Stimulated activated CD8-positive, alpha-beta memory T cell treated with anti-CD3 and anti-CD28 coated beads, Interleukin-12 subunit alpha, Interleukin-12 subunit beta, amount 100 ng/mL, for 1 hour (primary cell): ENCODE data around the gene CLDN12.
"Not testable (repeated sequence)": the region's sequence is repeated elsewhere in the genome, so short reads cannot be mapped to it uniquely, and the experiment has no call there.

Source experiments
- DNase-seq: peaks from one replicate; pipeline ENCODE4 v3.0.0-alpha.2; 2020; ENCODE audit warnings: low read depth

The CLDN12 gene

DNA sequence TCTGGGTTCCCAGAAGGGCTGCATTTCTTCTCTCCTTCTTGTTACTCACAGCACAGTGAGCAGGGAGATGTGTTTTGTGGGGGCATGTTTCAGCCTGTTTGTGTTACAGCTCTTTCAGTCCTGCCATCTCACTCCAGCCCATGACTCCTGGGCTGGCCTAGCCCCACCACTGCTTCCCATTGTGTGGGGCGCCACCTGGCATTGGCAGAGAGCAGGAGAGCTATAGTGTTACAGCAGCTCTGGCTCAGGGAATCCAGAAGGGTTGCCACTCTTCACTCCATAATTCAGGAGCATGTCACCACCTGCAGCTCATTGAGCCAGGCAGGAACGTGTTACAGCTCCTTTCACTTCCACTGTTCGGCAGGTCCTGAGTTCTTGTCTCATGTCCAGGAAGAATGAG lies 30.0 kb downstream of the CLDN12 start:
- DNase-seq, result no peak

DNA sequence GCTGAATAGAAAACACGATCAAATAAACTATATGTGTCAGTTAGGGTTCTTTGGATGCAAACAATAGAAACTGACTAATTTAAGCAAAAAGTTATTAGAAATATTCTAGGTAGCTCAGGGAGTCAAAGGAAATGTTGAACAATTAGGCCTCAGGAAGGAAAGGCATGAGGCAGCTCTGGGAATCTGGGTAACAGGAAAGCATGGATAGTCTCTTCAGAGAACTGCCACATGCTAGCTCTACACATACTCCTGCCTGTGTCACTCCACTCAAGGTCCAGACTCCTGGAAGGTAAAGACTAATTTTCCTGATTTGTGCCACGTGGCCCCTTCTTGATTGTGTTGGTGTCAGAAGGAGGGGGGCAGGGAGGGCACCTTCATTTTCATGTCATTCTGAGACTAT lies 42.4 kb downstream of the CLDN12 start:
- no peak for DNase-seq

- DNase-seq, result no peak
Measured at GRCh38 chr7:90446137-90446899, 43.1 kb downstream of the CLDN12 start.

DNA sequence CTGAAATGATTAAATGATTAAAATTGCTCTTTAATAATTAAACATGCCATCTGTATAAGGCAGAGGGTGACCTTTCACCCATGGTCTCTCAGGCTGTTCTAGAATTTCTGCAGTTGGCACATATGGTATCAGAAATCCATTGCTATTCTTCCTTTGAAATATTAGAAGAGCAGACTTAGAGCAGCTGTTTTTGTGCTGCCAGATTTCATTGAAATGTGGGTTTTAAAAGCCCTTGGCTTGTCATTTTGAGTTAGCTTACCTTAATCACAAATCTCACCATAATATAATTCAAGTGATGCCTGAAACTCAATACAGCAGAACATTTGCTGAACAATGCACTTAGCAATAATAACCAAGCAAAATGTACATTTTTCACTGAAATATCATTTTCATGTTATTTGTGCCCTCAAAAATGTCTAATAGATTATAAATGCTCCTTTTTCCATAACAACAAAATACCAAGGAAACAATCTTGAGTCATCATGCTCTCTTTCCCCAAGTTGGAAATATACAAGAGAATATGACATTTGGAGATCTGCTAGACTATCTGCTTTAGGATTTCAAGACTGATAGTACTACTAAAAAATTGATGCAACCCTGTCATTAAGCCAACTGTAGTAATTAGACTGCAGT lies 50.1 kb downstream of the CLDN12 start:
- no peak for DNase-seq

GRCh38 chr7:90453931-90454330 lies 50.7 kb downstream of the CLDN12 start:
- no peak for DNase-seq

DNA sequence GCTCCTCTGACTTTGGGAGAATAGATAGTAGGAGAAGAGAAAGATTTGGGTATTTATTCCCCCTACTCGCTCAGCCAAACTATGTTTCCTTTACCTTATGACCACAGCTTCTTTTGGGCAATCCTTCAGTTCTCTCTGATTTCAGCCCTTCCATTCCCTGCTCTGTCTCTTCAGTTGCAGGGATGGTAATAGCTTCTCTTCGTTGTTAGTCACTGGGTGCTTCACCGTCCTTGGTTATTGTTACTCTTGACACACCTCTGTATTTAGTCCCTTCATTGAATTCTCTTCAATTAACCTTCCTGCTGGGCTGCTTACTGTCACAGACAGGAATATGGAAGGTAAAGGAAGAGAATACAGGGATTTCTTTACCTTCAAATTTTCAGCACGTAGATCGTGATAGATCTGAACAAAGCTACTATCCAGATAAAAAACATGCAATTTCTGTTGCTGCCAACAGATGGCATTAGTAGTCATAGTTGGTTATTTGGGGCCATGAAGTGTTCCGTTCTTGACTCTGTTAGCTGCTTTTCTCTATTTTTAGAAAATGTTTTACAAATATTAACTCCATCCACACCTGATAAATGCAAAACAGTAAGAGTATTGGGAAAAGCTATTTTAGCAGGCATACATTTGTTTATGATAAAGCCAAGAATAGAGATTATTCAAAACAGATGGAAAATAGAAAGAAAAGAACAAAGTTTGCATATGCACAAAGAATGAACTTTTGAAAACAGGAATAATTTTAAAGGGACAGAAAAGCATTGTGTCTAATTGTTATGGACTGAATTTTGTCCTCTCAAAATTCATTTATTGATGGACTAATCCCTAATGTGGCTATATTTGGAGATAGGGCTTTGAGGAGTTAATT lies 52.1 kb downstream of the CLDN12 start:
- DNase-seq, result no peak

DNA sequence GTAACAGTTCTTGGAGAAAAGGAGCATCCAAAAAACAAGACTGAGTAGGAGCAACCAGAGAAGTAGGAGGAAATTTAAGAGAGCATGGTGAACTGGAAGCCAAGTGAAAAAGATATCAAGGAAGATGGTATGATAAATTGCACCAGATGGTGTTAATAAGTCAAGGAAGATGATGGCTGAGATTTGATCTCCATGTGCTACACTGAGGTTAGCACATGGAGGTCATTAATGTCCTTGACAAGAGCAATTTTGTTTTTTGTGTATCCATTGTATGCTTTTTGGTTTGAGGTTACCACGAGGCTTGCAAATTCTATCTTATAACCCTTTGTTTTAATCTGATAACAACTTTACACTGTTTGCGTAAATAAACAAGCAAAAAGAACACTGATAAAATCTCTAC lies 54.8 kb downstream of the CLDN12 start:
- DNase-seq, result no peak

DNA sequence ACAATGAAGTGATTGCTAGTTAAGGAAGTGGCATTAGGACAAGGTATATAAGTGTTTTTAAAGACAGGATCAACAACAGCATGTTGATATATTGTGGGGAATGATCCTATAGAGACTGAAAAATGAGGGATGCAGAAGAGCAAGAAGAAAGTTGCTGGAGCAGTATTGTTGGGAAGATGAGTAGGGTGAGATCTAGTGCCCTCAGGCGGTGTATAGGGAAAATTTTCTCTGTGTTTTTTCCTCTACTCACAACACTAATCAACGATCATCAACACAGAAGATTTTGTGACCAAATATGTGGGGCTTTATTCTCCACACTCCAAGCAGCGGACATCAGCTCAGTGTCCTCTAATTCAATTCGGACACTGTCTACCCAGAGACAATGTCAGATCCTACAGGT lies 56.6 kb downstream of the CLDN12 start:
- no peak for DNase-seq

DNA sequence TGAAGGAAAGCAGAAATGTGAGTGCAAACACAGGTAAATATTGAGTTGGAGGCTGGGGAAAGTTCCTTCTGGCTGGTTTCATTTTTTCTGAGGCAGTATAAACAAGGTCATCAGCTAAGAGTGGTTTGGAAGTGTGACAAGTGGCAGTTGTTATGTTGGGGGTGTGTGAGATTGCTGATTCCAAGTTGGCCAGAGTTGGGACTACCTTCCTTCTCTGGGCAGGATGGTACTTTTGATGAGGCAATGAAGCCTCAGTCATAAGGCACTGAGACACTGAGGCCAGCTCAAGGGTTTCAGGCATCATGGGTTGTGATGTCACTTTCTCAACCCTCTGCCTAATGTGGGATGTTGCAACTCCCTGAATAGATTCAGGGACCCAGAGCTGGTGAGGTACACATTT lies 58.0 kb downstream of the CLDN12 start:
- DNase-seq, result no peak

DNA sequence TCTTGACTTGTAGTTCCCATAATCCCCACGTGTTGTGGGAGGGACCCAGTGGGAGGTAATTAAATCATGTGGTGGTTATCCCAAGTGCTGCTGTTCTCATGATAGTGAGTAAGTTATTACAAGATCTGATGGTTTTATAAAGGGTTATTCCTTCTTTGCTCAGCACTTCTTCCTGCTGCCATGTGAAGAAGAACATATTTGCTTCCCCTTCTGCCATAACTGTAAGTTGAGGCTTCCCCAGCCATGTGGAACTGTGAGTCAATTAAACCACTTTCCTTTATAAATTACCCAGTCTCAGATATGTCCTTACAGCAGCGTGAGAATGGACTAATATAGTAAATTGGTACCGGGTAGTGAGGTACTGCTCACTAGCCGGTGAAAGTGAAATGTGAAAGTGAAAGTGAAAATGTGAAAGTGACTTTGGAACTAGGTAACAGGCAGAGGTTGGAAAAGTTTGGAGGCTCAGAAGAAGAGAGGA lies 59.9 kb downstream of the CLDN12 start:
- DNase-seq, result not testable (repeated sequence)
